ENCODE results near the gene APOBR. TPM values are rescaled to one million over a fixed set of nuclear protein-coding genes. Genes with fewer than 3 reads are reported as not detected.

Gene APOBR, protein sequence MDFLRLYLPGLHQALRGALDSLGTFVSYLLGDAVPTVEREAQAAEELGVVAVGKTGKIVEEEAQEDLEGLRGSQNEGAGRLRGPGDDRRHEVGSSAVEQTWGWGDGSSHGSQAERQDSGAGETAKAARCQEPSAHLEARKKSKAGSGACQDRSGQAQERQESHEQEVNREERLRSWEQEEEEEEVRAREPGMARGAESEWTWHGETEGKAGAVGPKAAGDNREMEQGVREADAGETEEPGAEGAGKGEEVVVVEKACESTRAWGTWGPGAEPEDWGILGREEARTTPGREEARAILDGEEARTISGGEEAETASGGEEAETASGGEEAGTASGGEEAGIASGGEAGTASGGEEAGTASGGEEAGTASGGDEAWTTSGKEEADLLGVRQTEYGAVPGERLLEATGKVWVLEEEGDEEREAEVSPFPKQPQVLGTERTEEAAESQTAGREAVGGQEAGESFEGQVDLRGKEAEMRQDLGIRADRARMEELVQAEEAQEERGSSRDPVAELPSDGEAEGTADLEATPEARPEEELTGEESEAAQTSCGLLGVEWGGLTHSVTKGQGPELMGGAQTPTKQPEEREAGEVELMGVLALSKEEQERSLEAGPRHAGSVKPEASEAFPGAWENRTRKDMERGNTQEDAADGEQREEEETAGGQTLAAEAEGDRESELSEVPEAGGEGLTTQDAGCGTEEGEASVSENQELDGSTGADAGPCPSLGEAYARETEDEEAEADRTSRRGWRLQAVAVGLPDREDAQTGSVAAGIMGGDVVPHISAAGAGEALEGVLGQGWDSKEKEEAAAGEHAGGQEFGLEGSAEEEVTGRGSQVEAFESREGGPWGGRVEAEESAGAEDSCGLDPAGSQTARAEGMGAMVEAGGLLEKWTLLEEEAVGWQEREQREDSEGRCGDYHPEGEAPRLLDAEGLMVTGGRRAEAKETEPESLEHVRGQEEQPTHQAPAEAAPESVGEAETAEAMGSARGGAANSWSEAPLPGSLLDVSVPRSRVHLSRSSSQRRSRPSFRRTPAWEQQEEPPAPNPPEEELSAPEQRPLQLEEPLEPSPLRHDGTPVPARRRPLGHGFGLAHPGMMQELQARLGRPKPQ
- total RNA-seq, result not detected in 2 replicates

DNA sequence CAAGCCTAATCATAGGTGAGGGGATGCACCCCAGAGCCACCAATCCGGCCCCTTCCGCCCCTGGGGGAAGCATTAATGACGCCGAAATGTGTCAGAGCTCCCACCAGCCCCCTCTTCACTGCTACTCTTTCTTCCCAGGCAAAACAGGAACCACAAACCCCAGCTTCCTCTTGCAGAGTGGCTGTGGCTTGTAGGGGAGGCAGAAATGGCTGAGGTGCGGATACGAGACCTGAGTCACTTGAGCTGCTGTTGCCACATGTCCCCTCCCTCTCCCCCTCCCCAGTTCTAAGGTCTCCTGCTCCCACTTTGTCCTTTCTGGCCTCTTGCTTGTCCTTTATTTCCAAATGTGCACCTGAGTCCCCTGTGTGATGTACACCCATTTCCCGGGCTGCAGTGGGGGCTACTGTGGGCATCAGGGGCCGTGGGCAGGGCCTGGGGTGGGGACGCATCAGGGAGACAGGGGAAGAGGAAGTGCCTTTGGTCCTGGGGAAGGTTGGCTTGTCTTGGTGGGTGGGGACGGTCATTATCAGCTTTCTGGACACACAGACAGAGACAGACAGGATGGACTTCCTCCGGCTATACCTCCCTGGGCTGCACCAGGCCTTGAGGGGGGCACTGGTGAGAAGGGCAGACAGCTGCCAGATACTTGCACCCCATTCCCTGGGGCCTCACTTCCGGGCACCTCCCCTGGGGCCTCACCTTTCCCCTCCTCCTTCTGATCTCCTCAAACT, at the start of gene APOBR:
Gene APOBR (plus strand): TSS at position 523 of the 731 bp plus-strand sequence. CDS start 39 bp downstream, at position 562.

DNA sequence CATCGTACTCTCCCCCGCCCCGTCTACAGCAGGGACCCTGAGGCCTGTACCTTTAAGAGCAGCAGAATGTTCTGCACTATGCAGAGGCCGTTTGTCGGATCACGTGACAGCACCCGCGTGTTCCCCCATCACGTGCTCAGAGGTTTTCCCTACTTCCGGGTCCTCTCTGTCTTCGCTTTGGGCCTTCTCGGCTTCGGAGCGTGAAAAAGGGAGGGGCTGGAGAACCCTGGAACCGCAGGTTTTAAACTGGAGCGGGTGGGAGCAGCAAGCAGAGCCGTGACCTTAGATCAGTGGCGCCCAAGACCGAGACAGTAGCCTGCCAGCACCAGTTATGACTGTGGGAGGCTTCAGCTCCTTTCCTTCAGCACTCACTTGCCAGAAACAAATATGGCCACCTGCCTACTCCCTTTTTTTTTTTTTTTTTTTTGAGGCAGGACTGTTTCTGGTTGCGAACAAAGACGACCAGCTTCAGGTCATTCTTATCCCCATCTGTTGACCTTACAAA, 2.4 kb upstream of the APOBR start, which contains the start of gene CLN3:
Gene CLN3 (minus strand): TSS at position 105 of the 505 bp plus-strand sequence. CDS start 315 bp downstream, outside the sequence.

DNA sequence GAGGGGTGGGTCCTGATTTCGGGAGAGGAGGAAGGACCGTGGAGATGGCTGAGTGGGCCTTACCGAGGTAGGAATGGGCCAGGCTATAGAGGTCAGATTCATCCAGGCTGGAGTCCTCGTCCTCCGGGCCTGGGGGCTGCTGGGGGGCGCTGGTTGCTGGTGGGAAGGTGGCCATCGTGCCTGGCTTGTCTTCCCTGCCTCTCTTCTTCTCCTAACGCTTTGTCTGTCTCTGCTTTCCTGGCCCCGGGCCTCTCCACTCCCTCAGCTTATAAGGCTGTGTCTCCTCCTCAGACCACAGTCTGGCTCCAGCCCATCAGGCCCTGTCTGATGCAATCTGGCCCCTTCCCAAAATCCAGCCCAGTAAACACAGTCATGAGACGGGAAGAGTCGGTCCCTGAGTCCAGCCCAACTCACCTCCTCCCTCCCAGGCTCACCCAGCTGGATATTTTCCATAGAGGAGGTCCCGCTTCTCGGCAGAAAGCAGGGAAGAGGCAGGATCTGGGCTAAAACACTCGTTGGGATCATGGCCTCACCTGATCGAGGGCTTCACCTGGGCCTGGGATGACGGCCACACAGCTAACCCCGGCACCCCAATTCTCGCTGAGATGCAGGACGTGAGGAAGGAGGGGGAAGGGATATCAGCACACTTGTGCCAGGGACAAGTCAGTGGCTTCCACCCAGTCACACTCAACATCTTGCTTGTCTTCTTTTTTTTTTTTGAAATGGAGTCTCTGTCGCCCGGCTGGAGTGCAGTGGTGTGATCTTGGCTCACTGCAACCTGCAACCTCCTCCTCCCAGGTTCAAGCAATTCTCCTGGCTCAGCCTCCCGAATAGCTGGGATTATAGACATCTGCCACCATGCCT, 44.5 kb downstream of the APOBR start, which contains the start of gene NUPR1:
Gene NUPR1 (minus strand): TSS at position 242 of the 864 bp plus-strand sequence. CDS start 67 bp downstream, at position 175.

Other genes with a start within 250 kb of the APOBR start
- under 0.01 TPM in 1 of 2 replicates, not detected in the other for gene SBK1, start 202.1 kb upstream of the APOBR start, total RNA-seq
- not detected in 2 replicates for gene NPIPB6, start 131.1 kb upstream of the APOBR start, total RNA-seq
- gene EIF3CL, start 90.8 kb upstream of the APOBR start, total RNA-seq, result 37.6 and 48.9 TPM in 2 replicates
- gene NPIPB7, start 22.3 kb upstream of the APOBR start, total RNA-seq, result not detected in 2 replicates
- gene CLN3, start 2.6 kb upstream of the APOBR start, total RNA-seq, result 16.0 and 16.4 TPM in 2 replicates
- not detected in 2 replicates for gene IL27, start 12.2 kb downstream of the APOBR start, total RNA-seq
- 25.2 and 49.5 TPM in 2 replicates for gene NUPR1, start 44.3 kb downstream of the APOBR start, total RNA-seq
- gene SGF29, start 59.3 kb downstream of the APOBR start, total RNA-seq, result 8.8 and 8.9 TPM in 2 replicates
- not detected in 2 replicates for gene SULT1A2, start 102.4 kb downstream of the APOBR start, total RNA-seq
- 0.16 and 0.61 TPM in 2 replicates for gene SULT1A1, start 115.4 kb downstream of the APOBR start, total RNA-seq
- not detected in 2 replicates for gene NPIPB8, start 143.4 kb downstream of the APOBR start, total RNA-seq
- gene EIF3C, start 216.8 kb downstream of the APOBR start, total RNA-seq, result 56.1 and 69.3 TPM in 2 replicates